Left kidney (tissue), 2 donors: ENCODE results near the gene SUPT3H. TPM values are rescaled to one million over a fixed set of nuclear protein-coding genes. Genes with fewer than 3 reads are reported as not detected.
A peak's percentile ranks its signal among the peaks of the same experiment; 100 is the strongest.

Experiments
- DNase-seq: peaks from one replicate; pipeline ENCODE4 v3.0.0-alpha.2; 2013
- polyA plus RNA-seq: library from polyadenylated mRNA; unstranded; fragments of 120-200 nt; gene quantifications from one replicate; pipeline ENCODE4 v1.2.1, GENCODE V29; 2013; ENCODE audit not compliant: insufficient read length

SUPT3H gene
- polyA plus RNA-seq, 1 donor = 23.4 TPM

DNA sequence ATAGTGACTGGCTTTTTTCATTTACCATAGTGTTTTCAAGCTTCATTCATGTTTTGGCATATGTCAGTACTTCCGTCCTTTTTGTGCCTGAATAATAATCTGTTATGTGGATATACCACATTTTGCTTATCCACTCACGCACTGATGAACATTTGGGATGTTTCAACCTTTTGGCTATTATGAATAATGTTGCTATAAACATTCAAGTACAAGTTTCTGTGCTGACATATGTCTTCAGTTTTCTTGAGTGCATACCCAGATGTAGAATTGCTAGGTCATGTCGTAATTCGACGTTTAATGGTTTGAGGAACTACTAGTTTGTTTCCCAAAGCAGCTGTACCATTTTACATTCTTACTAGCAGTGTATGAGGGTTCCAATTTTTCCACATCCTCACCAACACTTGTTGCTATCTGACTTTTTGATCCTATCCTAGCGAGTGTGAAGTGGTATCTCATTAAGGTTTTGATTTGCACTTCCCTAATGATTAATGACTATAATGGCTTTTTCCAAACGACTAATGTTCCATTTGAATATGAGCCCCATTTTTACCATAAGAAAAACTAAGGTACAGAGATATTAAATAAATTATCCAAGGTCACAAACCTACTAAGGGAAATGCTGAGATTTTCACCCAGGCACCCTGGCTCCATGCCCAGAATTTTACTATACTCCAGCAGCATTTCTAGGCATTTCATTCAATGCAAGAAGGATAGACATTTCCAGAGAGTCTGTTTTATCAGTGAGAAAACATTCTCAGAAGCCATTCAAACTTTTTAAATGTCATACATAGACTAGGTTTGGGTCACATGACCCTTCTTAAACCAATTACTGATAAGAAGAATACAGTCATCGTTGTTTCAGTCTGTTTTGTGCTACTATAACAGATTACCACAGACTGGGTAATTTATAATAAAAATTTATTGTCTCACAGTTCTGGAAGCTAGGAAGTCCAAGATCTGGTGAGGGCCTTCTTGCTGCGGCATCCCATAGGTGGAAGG, 120.7 kb downstream of the SUPT3H start:
- no peak for DNase-seq

DNA sequence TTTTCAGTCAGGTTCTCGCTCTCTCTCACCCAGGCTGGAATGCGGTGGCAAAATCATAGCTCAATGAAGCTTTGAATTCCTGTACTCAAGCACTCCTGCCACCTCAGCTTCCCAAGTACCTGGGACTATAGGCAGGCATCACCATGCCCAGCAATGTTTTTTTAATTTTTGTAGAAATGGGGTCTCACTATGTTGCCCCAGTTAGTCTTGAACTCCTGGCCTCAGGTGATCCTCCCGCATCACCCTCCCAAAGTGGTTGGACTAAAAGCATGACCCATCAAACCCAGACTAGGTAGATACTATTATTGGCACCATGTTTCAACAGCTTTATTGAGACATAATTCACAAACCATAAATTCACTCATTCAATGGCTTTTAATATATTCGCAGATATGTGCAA, 122.3 kb downstream of the SUPT3H start:
- DNase-seq = no peak

DNA sequence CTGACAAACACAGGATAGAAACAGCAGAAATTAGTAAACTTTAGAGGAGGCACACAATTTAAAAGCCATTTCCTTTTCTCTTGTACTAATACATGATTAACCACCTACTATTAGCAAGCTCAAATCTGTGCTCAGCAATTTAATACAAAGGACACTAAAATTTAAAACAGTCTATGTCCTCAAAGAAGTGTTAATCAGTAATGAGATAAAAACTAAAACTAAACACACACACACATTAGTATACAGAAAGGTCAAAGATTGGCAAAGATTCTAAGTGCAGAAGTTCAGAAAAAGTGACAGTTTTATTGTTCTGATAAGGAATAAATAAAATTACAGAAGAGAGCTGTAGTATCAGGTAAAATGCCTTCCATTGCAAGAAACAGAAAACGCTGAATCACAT, 123.5 kb downstream of the SUPT3H start:
- no peak for DNase-seq

DNA sequence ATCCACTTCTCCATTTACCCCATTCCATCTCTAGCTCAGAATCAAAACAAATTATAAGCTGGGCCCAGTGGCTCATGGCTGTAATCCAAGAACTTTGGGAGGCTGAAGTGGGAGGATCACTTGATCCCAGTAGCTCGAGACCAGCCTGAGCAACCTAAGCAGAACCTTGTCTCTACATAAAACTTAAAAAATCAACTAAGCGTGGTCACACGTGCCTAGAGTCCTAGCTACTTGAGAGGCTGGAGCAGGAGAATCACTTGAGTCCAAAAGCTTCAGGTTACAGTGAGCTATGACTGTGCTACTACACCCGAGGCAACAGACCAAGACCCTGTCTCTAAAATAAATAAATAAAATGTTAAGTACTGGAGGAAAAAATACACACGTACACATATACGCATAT, 124.3 kb downstream of the SUPT3H start:
- DNase-seq = peak; percentile 3

DNA sequence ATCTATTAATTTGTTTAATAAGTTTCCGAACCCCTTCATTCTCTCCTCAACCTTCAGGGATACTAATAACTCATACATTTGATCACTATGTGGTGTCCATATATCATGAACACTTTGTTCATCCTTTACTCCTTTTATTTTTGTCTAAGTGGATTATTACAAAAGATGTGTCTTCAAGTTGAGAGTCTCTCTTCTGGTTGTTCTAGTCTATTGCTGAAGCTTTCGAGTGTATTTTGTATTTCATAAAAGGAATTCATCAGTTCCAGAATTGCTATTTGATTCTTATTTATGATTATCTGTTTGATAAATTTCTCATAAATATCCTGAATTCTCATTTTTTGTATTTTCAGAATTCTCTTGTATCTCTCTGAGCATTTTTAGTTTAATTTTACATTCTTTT, 146.1 kb downstream of the SUPT3H start:
- DNase-seq = no peak

DNA sequence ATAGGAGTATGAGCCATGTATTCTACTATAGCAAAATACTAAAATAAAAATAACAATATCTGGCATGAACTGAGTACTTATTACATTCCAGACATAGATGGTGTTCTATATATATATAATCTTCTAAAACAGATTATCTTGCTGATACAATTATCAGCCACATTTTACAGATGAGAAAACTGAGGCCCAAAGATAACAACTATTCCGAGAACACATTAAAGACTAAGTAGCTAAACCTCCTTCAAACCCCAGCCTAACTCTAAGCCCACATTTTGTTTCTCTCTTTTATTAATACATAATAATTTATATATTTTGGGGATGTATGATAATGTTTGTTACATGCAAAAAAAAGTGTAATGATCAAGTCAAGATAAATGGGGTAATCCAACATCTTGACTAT, 148.3 kb downstream of the SUPT3H start:
- no peak for DNase-seq

DNA sequence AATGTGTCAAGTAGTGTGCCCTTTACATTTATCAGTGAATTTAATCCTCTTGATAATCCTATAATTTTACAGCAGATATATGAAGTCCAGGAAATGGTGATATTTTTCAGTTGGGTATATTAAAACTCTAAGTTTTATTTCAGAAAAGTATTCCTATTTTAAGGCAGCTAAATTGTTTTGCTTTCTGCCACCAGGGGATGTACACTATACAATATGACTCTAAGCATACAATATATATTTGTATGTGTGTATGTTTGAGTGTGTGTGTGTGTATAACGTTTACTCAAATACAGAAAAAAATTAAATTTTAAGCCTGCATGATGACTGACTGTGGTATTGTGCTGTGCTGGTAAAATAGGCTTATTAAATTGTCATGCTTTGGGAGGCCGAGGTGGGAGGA, 151.7 kb downstream of the SUPT3H start:
- DNase-seq = no peak

DNA sequence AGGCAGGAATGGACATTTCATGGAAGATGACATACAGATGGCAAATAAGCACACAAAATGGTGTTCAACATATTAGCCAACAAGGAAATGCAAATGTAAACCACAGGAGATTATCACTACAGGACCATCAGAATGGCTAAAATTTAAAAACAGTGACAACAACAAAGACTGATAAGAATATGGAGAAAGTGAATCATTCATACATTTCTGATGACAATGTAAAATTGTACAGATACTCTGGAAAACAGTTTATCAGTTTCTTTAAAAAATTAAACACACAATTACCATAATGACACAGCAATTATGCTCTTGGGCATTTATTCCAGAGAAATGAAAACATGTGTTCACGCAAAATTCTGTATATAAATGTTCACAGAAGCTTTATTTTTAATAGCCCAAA, 155.4 kb downstream of the SUPT3H start:
- no peak for DNase-seq

DNA sequence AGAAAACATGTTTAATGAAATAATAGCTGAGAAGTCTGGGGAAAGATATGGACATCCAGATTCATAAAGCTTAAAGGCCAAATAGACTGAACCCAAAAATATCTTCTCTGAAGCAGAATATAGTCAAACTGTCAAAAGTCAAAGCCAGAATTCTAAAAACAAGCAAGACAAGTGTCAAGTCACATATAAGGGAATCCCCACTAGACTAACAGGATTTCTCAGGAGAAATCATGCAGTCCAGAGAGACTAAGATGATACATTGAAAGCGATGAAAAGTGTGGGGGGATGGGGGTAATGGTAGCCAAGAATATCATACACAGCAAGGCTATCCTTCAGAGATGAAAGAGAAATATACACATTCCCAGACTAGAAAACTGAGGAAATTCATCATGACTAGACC, 162.0 kb downstream of the SUPT3H start:
- no peak for DNase-seq

DNA sequence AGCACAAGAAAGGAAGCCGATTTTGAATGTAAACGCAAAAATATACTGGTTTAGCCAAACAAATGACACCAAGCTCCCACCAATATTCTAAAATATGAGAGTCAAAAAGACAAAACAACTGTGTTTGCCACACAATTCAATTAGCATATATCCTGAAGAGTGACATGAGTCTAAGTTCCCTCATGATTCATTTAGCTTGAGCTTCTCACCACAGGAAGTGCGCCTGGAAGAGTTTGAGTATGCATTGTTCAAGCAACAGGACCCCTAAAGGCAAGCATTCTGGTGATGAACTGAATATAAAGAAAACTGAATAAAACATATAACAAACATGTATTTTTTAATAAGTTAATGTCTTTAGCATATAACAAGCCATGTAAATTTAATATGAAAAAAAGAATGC, 164.8 kb downstream of the SUPT3H start:
- no peak for DNase-seq

DNA sequence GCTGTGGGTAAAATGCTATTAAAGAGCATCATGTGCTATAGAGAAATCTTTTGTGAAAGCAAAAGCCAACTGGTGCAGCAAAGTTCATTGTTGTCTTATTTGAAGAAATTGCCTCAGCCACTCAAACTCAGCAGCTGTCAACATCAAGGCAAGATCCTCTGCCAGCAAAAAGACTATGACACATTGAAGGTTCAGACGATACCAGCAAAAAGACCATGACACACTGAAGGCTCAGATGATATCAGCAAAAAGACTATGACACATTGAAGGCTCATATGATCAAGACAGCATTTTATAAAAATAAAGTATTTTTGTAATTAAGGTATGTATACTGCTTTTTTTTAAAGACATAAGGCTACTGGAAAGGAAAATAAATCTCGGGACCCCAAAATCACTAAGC, 168.0 kb downstream of the SUPT3H start:
- no peak for DNase-seq

DNA sequence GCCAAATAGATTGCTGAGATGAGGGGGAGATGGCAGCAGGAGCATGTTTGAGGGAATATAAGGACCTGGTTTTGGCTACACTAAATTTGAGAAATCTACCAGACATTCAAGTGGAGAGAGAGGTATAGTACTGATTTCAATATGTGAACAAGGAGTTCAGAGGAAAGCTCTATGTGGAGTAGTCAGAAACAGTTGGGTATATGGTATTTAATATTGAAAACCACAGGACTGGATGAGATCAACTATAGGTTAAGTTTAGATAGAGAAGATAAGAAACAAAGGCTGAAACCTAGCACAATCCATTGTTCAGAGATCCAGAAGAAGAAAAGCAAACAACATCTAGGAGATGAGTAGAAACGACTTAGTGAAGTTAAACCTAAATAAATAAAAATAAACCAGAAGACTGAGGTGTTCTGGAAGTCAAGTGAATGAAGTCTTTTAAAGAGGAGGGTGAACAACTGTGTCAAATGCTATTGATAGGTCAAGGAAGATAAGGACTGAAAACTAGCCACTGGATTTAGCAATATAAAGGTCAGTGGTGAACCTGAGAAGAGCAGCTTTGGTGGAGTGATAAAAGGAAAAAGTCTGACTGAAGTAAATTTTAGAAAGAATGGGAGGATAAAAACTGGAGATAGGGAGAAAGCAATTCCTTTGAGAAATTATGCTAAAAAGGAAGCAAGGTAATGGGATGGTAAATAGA, 170.8 kb downstream of the SUPT3H start:
- DNase-seq = no peak

DNA sequence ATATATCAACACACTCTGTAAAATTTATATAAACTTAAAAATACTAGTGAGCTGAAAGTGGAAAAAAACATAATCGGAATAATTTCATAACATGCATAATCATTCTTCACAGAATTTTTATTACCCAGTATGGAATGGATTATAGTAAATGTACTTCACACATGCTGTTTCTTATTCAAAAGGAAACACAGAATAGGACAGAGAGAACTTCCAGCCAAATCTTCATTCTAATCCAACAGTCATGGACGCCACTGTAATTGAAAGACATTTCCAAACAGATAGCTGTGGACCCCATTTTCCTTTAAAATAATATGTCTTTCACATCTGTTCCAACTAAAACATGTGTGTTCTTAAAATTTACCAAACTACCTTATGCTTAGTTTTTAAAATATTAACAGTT, 176.2 kb downstream of the SUPT3H start:
- DNase-seq = no peak

DNA sequence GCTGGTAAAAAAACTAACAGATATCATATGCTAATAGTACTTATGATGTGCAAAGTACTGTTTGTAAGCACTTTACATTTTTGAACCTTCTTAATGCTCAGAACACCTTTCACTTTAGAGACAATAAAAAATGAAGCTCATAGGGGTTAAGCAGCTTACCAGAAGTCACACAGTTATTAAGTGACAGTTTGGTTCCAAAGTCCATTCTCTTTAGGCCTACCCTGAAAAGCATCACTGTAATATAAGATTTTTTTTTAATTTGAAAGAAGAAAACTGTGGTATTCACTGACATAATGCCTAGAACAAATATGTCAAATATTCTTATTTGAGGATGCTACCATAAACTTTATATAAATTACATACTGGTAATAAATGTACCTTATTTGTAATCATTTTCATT, 177.2 kb downstream of the SUPT3H start:
- no peak for DNase-seq

DNA sequence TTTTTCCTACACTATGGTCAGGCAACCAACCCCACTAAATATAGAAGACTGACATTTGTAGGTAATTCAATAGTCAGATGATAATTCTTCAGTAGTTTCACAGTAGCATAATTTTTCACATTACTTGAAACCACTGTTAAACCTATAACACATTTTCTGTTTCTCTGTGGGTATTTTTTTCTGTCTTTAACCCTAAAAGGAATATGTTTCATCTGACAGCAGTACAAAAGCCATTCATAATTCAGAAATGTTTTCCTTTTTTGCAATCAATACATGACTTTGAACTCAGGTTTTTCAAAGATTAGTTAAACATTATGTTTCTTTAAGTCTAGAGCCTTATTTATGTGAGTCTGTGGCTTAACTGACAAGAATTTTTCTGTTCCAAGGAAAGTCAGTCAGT, 178.2 kb downstream of the SUPT3H start:
- DNase-seq = no peak

DNA sequence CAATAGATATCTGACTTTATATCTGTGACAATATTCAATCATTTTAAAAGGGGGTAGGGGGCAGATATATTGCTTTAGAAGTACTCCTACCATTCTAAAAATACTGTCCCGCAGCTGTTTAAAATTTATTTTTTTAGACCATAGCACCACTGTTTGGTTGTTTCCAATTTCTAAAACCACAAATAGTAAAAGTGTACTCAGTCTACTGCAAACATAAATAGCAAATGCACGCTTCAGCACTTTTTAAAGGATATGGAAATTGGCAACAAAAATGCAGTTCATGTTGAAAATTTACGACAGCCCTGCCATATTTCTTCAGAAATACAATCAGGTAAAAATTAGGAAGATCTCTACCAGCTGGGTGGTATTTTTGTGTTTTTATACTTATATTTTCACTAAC, 181.6 kb downstream of the SUPT3H start:
- no peak for DNase-seq

DNA sequence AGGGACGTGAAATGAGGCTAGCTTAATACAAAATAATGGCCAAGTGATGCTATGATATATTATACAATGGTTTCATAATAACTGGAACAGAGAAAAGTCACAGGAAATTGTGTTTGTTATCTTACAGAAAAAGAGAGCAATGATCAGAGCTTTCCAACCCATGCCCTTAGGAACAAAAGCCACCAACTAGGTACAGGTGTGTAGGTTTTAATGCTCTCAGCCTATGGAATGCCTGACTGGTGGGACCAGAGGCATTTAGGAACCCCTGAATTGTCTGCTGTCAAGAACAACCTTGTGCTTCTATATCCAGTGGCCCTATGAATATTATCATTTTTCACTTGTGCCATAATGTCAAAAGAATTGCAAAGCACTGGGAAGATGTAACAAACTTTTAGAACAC, 182.6 kb downstream of the SUPT3H start:
- no peak for DNase-seq

DNA sequence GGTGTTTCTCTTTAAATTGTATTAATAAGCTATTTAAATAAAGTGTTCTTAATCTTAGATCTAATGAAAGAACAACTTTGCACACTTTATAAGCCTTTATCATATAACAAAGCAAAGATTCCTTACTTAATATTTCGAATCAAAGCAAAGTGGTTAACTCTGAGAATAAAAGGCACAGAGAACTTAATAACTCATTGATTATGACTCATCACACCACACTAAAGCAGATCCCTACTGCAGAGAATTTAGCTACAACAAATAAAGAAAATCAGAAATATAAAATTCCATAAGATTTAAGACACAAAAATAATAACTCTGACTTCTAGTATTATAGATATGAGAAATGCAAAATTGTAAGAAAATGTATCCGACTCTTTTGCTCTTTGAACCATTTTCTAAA, 185.2 kb downstream of the SUPT3H start:
- no peak for DNase-seq

DNA sequence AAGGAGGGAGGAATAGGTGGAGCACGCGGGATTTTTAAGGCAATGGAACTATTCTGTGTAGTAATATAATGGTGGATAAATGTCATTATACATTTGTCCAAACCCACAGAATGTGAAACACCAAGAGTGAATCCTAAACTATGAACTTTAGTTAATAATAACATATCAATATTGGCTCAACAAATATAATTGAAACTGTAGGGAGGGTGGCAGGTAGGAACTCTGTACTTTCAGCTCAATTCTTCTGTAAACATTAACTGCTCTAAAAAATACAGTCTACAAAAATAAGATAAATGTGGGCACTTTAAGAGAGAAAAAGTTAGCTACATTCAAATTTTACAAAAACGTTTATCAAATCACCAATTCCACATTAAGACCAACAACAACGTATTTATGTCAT, 186.3 kb downstream of the SUPT3H start:
- no peak for DNase-seq

DNA sequence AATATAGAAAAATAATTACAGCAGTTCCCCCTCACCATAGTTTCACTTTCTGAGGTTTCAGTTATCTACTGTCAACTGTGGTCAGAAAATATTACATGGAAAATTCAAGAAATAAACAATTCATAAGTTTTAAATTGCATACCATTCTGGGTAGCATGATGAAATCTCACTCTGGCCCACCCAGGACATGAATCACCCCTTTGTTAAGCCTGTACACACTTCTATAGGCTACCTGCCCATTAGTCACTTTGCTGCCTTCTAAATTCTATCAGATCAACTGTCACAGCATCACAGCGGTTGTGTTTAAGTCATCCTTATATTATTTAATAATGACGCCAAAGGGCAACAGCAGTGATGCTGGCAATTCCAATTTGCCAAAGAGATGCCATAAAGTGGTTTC, 189.9 kb downstream of the SUPT3H start:
- DNase-seq = no peak

DNA sequence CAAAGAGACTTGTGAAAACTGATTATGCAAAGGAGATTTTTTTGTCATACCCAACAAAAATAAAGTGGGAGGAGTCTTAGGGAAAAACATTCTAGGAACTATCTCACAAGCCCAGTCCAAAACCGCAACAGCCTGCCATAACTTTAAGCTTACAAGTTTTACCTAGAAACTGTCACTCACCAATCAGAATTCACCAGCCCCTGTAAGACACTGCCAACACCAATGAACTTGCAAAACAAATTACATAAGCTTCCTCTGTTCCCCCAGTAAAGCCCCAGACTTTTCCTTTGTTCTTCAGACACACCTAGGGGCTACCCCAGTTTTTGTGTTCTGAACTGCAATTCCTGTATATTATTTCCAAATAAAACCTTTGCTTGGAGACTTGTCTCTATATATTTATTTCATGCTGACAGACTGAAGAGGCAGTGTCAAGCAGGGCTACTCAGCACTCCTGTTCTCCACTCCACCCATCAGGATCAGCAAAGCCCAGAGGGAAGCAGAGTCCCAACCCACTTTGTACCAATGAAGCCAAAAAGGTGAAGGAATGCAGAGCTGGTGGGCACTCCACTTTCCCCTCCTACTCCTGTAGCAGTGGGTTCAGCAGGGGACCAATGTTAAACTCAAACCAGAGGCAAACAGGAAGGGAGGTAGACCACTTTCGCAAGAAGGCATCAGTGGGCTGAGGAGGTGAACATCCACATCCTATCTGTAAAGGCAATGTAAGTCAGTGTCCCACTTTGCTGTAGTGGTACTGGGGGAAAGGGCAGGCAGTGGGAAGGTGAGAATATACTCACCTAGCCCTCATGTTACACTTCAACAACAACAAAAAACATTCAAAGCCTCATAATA, 192.1 kb downstream of the SUPT3H start:
- DNase-seq = no peak

DNA sequence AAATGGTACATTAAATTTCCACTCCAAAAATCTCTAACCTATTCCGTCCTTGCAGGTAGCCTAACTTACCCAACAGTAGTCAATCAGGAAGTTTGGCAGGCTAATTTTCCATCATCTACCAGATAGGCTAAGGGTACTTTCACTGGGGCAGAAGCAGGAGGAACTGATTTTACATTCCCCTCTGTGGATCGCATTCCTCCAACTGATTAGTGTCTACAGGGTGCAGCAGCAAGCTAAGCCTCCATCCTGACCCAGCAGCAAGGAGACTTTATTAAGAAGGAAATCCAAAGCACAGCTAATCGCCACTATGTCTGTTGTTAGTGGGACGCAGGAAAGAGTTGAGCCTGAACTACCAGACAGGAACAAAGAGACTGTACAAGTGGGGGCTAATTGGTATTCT, 192.8 kb downstream of the SUPT3H start:
- DNase-seq = no peak

DNA sequence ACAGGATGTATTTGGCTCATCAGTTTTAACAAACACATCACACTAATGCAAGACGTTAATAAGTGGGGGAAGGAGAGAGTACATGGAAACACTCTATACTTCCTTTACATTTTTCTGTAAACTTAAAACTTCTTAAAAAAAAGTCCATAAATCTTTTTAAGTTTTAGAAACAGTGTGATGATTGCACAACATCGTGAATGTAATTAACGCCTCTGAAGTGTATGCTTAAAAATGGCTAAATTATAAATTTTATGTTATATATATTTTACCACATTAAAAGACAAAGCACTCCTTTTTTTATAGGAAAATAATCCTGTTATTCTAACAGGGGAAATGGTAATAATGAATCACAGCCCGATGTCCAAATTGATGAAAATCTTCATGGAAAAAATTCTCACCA, 193.7 kb downstream of the SUPT3H start:
- no peak for DNase-seq
